ENCODE measurements around the gene VPS37C.

The VPS37C gene

DNA sequence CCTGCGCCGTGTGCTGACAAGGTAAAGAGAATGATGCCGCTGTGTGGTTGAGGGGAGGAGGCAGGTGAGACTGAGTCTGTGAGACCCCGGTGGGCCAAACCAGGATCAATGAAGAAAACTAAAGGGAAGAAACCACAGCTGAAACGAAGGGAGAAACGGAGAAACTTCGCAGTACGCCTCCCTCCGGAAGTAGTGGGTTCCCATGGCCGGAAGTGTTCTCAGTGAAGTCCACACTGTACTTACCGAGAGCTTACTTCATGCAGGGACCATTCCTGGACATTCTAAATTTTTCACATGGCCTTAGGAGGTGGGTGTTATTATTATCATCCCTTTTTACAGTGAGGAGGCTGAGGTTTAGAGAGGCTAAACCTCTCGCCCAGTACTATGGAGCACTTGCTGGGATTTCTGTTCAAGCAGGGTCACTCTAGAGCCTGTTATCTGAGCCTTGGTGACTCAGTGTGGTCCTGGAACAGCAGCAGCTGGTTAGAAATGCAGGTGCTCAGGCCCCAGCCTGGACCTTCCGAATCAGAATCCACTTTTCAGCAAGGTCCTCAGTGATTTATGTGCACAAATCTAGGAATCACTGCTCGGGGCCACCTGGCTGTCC lies 41.0 kb downstream of the VPS37C start:
- H3K4me2 ChIP-seq (ENCODE audit: insufficient read depth, low read length, poor library complexity, severe bottlenecking): no peak overlapping the region
- no peak overlapping the region for H3K9ac ChIP-seq (ENCODE audit: low read depth, low read length, poor library complexity)
- H3K9me3 ChIP-seq (replicated peaks in 1 of 2; ENCODE audit: control insufficient read depth in 2 of 2, insufficient read depth in 1 of 2, low read depth in 1 of 2, low read length in 2 of 2): no peaks in the 10 kb centered on the region
- H2BK5ac ChIP-seq (ENCODE audit: low read length): no peak overlapping the region
- no peak overlapping the region for H3K14ac ChIP-seq (ENCODE audit: low read length)
- no peak overlapping the region for H3K27ac ChIP-seq (replicated peaks; ENCODE audit: low read length)
- no CpG with 5 or more reads among the region's 14 CpGs for WGBS, 2 donors (ENCODE audit: extremely low coverage in 2 of 2, insufficient read length in 2 of 2, insufficient replicate concordance in 1 of 2)
- no peak overlapping the region for H4K8ac ChIP-seq (ENCODE audit: low read depth, low read length)
- H2BK15ac ChIP-seq (ENCODE audit: low read length): no peak overlapping the region
- H4K91ac ChIP-seq (ENCODE audit: low read depth, low read length, poor library complexity): no peak overlapping the region
- H3K18ac ChIP-seq (ENCODE audit: low read length): peak overlapping the region; percentile 9
- H3K23ac ChIP-seq (ENCODE audit: low read depth, low read length, poor library complexity): no peak overlapping the region
- no peaks in the 10 kb centered on the region for H3K36me3 ChIP-seq (replicated peaks in 1 of 2; ENCODE audit: control insufficient read depth in 2 of 2, insufficient read depth in 2 of 2, low read length in 2 of 2)
- no peak overlapping the region for H2AFZ ChIP-seq (ENCODE audit: low read length)
- no peak overlapping the region for H2BK120ac ChIP-seq (ENCODE audit: low read depth, low read length)
- H3K4ac ChIP-seq (ENCODE audit: low read length): no peak overlapping the region
- no peak overlapping the region for H2BK12ac ChIP-seq (ENCODE audit: low read length)
- DNase-seq (ENCODE audit: low spot score): no peak
- peaks cover 5% of the 10 kb centered on the region for H3K79me1 ChIP-seq (ENCODE audit: low read depth, low read length)
- H2AK5ac ChIP-seq (ENCODE audit: low read depth, low read length): no peak overlapping the region
- no peaks in the 10 kb centered on the region for H3K27me3 ChIP-seq (ENCODE audit: control insufficient read depth in 3 of 3, insufficient read depth in 3 of 3, low read depth in 1 of 3, low read length in 3 of 3)
- peaks cover 0 to 14% of the 10 kb centered on the region in 2 donors for H3K4me1 ChIP-seq (ENCODE audit: control insufficient read depth in 2 of 2, insufficient read depth in 1 of 2, low read depth in 1 of 2, low read length in 2 of 2)
- H3K4me3 ChIP-seq (ENCODE audit: low read length in 2 of 2): no peak overlapping the region

DNA sequence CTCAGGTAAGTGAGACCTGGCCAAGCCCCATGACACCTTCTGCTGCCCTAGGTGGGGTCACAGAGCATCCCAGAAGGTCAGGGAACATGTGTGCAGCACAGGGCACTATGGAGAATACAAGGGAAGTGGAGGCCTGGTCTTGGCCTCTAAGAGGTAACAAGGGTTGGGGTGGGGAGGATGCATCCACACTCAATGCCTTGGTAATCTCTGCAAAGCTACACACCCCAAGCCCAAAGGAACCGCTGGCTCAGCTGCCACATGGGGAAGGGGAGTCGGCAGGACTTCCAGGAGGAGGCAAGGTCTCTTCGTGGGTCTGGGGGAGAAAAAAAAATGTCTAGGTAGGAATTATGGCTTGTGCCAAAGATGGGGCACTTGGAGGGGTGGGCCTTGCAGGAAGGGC lies 41.7 kb downstream of the VPS37C start:
- H2BK15ac ChIP-seq (ENCODE audit: low read length): no peak overlapping the region
- no peak overlapping the region for H2AK5ac ChIP-seq (ENCODE audit: low read depth, low read length)
- no peak overlapping the region for H3K18ac ChIP-seq (ENCODE audit: low read length)
- no peak overlapping the region for H2BK12ac ChIP-seq (ENCODE audit: low read length)
- H3K9me3 ChIP-seq (replicated peaks in 1 of 2; ENCODE audit: control insufficient read depth in 2 of 2, insufficient read depth in 1 of 2, low read depth in 1 of 2, low read length in 2 of 2): no peaks in the 10 kb centered on the region
- no peak overlapping the region for H2AFZ ChIP-seq (ENCODE audit: low read length)
- H3K14ac ChIP-seq (ENCODE audit: low read length): no peak overlapping the region
- no peak overlapping the region for H3K4ac ChIP-seq (ENCODE audit: low read length)
- no peak overlapping the region for H3K4me3 ChIP-seq (ENCODE audit: low read length in 2 of 2)
- no peaks in the 10 kb centered on the region for H3K27me3 ChIP-seq (ENCODE audit: control insufficient read depth in 3 of 3, insufficient read depth in 3 of 3, low read depth in 1 of 3, low read length in 3 of 3)
- H3K4me1 ChIP-seq (ENCODE audit: control insufficient read depth in 2 of 2, insufficient read depth in 1 of 2, low read depth in 1 of 2, low read length in 2 of 2): peaks cover 0 to 10% of the 10 kb centered on the region in 2 donors
- no peak overlapping the region for H3K9ac ChIP-seq (ENCODE audit: low read depth, low read length, poor library complexity)
- no peak overlapping the region for H3K27ac ChIP-seq (replicated peaks; ENCODE audit: low read length)
- no peaks in the 10 kb centered on the region for H3K36me3 ChIP-seq (replicated peaks in 1 of 2; ENCODE audit: control insufficient read depth in 2 of 2, insufficient read depth in 2 of 2, low read length in 2 of 2)
- H3K4me2 ChIP-seq (ENCODE audit: insufficient read depth, low read length, poor library complexity, severe bottlenecking): no peak overlapping the region
- H3K79me1 ChIP-seq (ENCODE audit: low read depth, low read length): peaks cover 5% of the 10 kb centered on the region
- DNase-seq (ENCODE audit: low spot score): no peak
- WGBS, 2 donors (ENCODE audit: extremely low coverage in 2 of 2, insufficient read length in 2 of 2, insufficient replicate concordance in 1 of 2): no CpG with 5 or more reads among the region's 3 CpGs
- no peak overlapping the region for H4K91ac ChIP-seq (ENCODE audit: low read depth, low read length, poor library complexity)
- no peak overlapping the region for H2BK5ac ChIP-seq (ENCODE audit: low read length)
- H4K8ac ChIP-seq (ENCODE audit: low read depth, low read length): no peak overlapping the region
- no peak overlapping the region for H2BK120ac ChIP-seq (ENCODE audit: low read depth, low read length)
- no peak overlapping the region for H3K23ac ChIP-seq (ENCODE audit: low read depth, low read length, poor library complexity)

DNA sequence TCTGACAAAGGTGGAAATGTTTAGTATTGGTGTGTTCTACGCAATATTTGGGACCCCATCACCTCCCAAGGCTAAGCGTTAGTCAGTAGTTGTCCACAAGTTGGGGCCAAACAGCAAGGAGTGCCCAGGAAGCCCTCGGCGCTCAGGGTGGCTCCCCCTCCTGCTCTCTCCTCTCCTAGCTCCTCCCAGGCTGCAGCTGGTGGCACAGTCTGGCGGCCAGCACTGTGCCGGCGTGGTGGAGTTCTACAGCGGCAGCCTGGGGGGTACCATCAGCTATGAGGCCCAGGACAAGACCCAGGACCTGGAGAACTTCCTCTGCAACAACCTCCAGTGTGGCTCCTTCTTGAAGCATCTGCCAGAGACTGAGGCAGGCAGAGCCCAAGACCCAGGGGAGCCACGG lies 42.2 kb downstream of the VPS37C start:
- H3K4me1 ChIP-seq (ENCODE audit: control insufficient read depth in 2 of 2, insufficient read depth in 1 of 2, low read depth in 1 of 2, low read length in 2 of 2): peaks cover 0 to 10% of the 10 kb centered on the region in 2 donors
- H3K36me3 ChIP-seq (replicated peaks in 1 of 2; ENCODE audit: control insufficient read depth in 2 of 2, insufficient read depth in 2 of 2, low read length in 2 of 2): no peaks in the 10 kb centered on the region
- no peak overlapping the region for H4K91ac ChIP-seq (ENCODE audit: low read depth, low read length, poor library complexity)
- H3K4ac ChIP-seq (ENCODE audit: low read length): no peak overlapping the region
- H2BK120ac ChIP-seq (ENCODE audit: low read depth, low read length): no peak overlapping the region
- H2AFZ ChIP-seq (ENCODE audit: low read length): no peak overlapping the region
- no peaks in the 10 kb centered on the region for H3K9me3 ChIP-seq (replicated peaks in 1 of 2; ENCODE audit: control insufficient read depth in 2 of 2, insufficient read depth in 1 of 2, low read depth in 1 of 2, low read length in 2 of 2)
- H2BK15ac ChIP-seq (ENCODE audit: low read length): no peak overlapping the region
- DNase-seq (ENCODE audit: low spot score): no peak
- peak overlapping the region; percentile 83 for H3K18ac ChIP-seq (ENCODE audit: low read length)
- WGBS, 2 donors (ENCODE audit: extremely low coverage in 2 of 2, insufficient read length in 2 of 2, insufficient replicate concordance in 1 of 2): no CpG with 5 or more reads among the region's 9 CpGs
- H3K4me3 ChIP-seq (ENCODE audit: low read length in 2 of 2): no peak overlapping the region
- peak overlapping the region; percentile 38 for H3K23ac ChIP-seq (ENCODE audit: low read depth, low read length, poor library complexity)
- H3K27ac ChIP-seq (replicated peaks; ENCODE audit: low read length): no peak overlapping the region
- peaks cover 5% of the 10 kb centered on the region for H3K79me1 ChIP-seq (ENCODE audit: low read depth, low read length)
- H3K9ac ChIP-seq (ENCODE audit: low read depth, low read length, poor library complexity): no peak overlapping the region
- no peak overlapping the region for H3K4me2 ChIP-seq (ENCODE audit: insufficient read depth, low read length, poor library complexity, severe bottlenecking)
- H4K8ac ChIP-seq (ENCODE audit: low read depth, low read length): peak overlapping the region; percentile 25
- no peak overlapping the region for H2BK12ac ChIP-seq (ENCODE audit: low read length)
- H3K27me3 ChIP-seq (ENCODE audit: control insufficient read depth in 3 of 3, insufficient read depth in 3 of 3, low read depth in 1 of 3, low read length in 3 of 3): no peaks in the 10 kb centered on the region
- H2AK5ac ChIP-seq (ENCODE audit: low read depth, low read length): no peak overlapping the region
- H2BK5ac ChIP-seq (ENCODE audit: low read length): no peak overlapping the region
- H3K14ac ChIP-seq (ENCODE audit: low read length): no peak overlapping the region

GRCh38 chr11:61118406-61118805 lies 42.8 kb downstream of the VPS37C start:
- no CpG with 5 or more reads among the region's 9 CpGs for whole genome bisulfite sequencing, 2 donors (ENCODE audit: extremely low coverage in 2 of 2, insufficient read length in 2 of 2, insufficient replicate concordance in 1 of 2)
- H4K8ac ChIP-seq (ENCODE audit: low read depth, low read length): no peak overlapping the region
- DNase-seq (ENCODE audit: low spot score): no peak
- peak overlapping the region; percentile 27 for H2AK5ac ChIP-seq (ENCODE audit: low read depth, low read length)
- no peaks in the 10 kb centered on the region for H3K36me3 ChIP-seq (replicated peaks in 1 of 2; ENCODE audit: control insufficient read depth in 2 of 2, insufficient read depth in 2 of 2, low read length in 2 of 2)
- H3K27ac ChIP-seq (replicated peaks; ENCODE audit: low read length): no peak overlapping the region
- H4K91ac ChIP-seq (ENCODE audit: low read depth, low read length, poor library complexity): no peak overlapping the region
- peaks cover 0 to 10% of the 10 kb centered on the region in 2 donors for H3K4me1 ChIP-seq (ENCODE audit: control insufficient read depth in 2 of 2, insufficient read depth in 1 of 2, low read depth in 1 of 2, low read length in 2 of 2)
- no peak overlapping the region for H3K4ac ChIP-seq (ENCODE audit: low read length)
- H2BK120ac ChIP-seq (ENCODE audit: low read depth, low read length): peak overlapping the region; percentile 7
- no peaks in the 10 kb centered on the region for H3K27me3 ChIP-seq (ENCODE audit: control insufficient read depth in 3 of 3, insufficient read depth in 3 of 3, low read depth in 1 of 3, low read length in 3 of 3)
- peak overlapping the region; percentile 77 for H2BK15ac ChIP-seq (ENCODE audit: low read length)
- no peak overlapping the region for H2BK12ac ChIP-seq (ENCODE audit: low read length)
- H2AFZ ChIP-seq (ENCODE audit: low read length): no peak overlapping the region
- H3K4me2 ChIP-seq (ENCODE audit: insufficient read depth, low read length, poor library complexity, severe bottlenecking): no peak overlapping the region
- H3K23ac ChIP-seq (ENCODE audit: low read depth, low read length, poor library complexity): no peak overlapping the region
- H3K79me1 ChIP-seq (ENCODE audit: low read depth, low read length): peaks cover 5% of the 10 kb centered on the region
- peak overlapping the region; percentile 63 for H3K14ac ChIP-seq (ENCODE audit: low read length)
- no peak overlapping the region for H3K4me3 ChIP-seq (ENCODE audit: low read length in 2 of 2)
- no peaks in the 10 kb centered on the region for H3K9me3 ChIP-seq (replicated peaks in 1 of 2; ENCODE audit: control insufficient read depth in 2 of 2, insufficient read depth in 1 of 2, low read depth in 1 of 2, low read length in 2 of 2)
- no peak overlapping the region for H2BK5ac ChIP-seq (ENCODE audit: low read length)
- peak overlapping the region; percentile 44 for H3K18ac ChIP-seq (ENCODE audit: low read length)
- H3K9ac ChIP-seq (ENCODE audit: low read depth, low read length, poor library complexity): no peak overlapping the region

All from neuronal stem cell (in vitro differentiated cells).